GM18907 (cell line): ENCODE results near the gene ADGRL1.

Experiments used
- ATAC-seq: cut with Tn5 transposase; IDR thresholded peaks from one replicate; pipeline ENCODE4 v1.9.1; 2021; ENCODE audit warnings: mild to moderate bottlenecking, moderate library complexity; ENCODE audit not compliant: unreplicated experiment

The ADGRL1 gene

GRCh38 chr19:14115756-14116155 is 90.2 kb downstream of the ADGRL1 start:
- no peak for ATAC-seq

- no peak for ATAC-seq
Measured at GRCh38 chr19:14114854-14115253, 91.1 kb downstream of the ADGRL1 start.

GRCh38 chr19:14114439-14114838 is 91.5 kb downstream of the ADGRL1 start:
- ATAC-seq, result no peak

GRCh38 chr19:14113762-14114414 is 92.1 kb downstream of the ADGRL1 start:
- ATAC-seq, result no peak

GRCh38 chr19:14112809-14113385 is 93.1 kb downstream of the ADGRL1 start:
- no peak for ATAC-seq

GRCh38 chr19:14112051-14112808 is 93.7 kb downstream of the ADGRL1 start:
- no peak for ATAC-seq

GRCh38 chr19:14111486-14111885 is 94.5 kb downstream of the ADGRL1 start:
- no peak for ATAC-seq

- ATAC-seq, result no peak
Measured at GRCh38 chr19:14110650-14111049, 95.3 kb downstream of the ADGRL1 start.

GRCh38 chr19:14107581-14108461 is 98.1 kb downstream of the ADGRL1 start:
- no peak for ATAC-seq

- ATAC-seq, result no peak
Measured at GRCh38 chr19:14106840-14107239, 99.1 kb downstream of the ADGRL1 start.

GRCh38 chr19:14105680-14106079 is 100.3 kb downstream of the ADGRL1 start:
- ATAC-seq, result no peak

GRCh38 chr19:14103310-14103709 is 102.7 kb downstream of the ADGRL1 start:
- ATAC-seq, result no peak

- ATAC-seq, result no peak
Measured at GRCh38 chr19:14102756-14103155, 103.2 kb downstream of the ADGRL1 start.

GRCh38 chr19:14102102-14102696 is 103.8 kb downstream of the ADGRL1 start:
- ATAC-seq, result no peak

- no peak for ATAC-seq
Measured at GRCh38 chr19:14101003-14101545, 104.9 kb downstream of the ADGRL1 start.
